Endothelial cell of umbilical vein (primary cell): ENCODE data around the gene TRMT44. TPM values are rescaled to one million over a fixed set of nuclear protein-coding genes. Genes with fewer than 3 reads are reported as not detected.
"Not testable (repeated sequence)": the region's sequence is repeated elsewhere in the genome, so short reads cannot be mapped to it uniquely, and the experiment has no call there.

Experiments used
- BruUV-seq: library from RNA; stranded (reverse); fragments of 400-500 nt; replicated peaks from 2 replicates; lab custom pipeline; 2021; lab: Mats Ljungman, UMichigan
- CTCF ChIA-PET: fragments of 300-600, 350-600 bp; sonication (Branson Sonifier 250); formaldehyde crosslinking; loops from one replicate; lab custom pipeline; 2021; ENCODE audit warnings: antibody characterized with exemption, inconsistent platforms; lab: Charles Lee
- POLR2A ChIA-PET: fragments of 300-600, 350-600 bp; sonication (Branson Sonifier 250); formaldehyde crosslinking; loops from one replicate; lab custom pipeline; 2021; ENCODE audit warnings: antibody characterized with exemption, inconsistent platforms; lab: Charles Lee
- DNase-seq: peaks from one replicate; pipeline ENCODE4 v3.0.0-alpha.2; 2011; ENCODE audit warnings: low read depth, low spot score
- FAIRE-seq: peaks from 2 replicates; lab custom pipeline; 2011; peaks lifted over from hg19 to GRCh38; lab: Jason Lieb, UNC
- H2AFZ ChIP-seq: 2 replicates; pipeline ENCODE4 v1.6.0; 2012; ENCODE audit warnings: low read depth, low read length, control low read depth, inconsistent platforms
- H3K27ac ChIP-seq: 2 replicates; pipeline ENCODE4 v1.5.1; 2011; ENCODE audit warnings: low read depth, mild to moderate bottlenecking, control low read depth, low read length, moderate library complexity; ENCODE audit not compliant: insufficient read depth
- H3K27me3 ChIP-seq, 2 experiments: 2 replicates each; pipeline versions ENCODE4 v1.6.0 to v1.6.1; 2011; ENCODE audit warnings: low read length in 2 of 2, mixed read lengths in 1 of 2; ENCODE audit not compliant: control insufficient read depth in 2 of 2, insufficient read depth in 2 of 2
- H3K36me3 ChIP-seq, 2 experiments: 2 replicates in 1 of 2; 3 replicates in 1 of 2; pipeline ENCODE4 v1.5.1; 2011; ENCODE audit warnings: low read length in 2 of 2, mild to moderate bottlenecking in 1 of 2, moderate library complexity in 1 of 2; ENCODE audit not compliant: control insufficient read depth in 2 of 2, insufficient read depth in 2 of 2; ENCODE audit errors: extremely low read depth in 1 of 2
- H3K4me1 ChIP-seq: 3 replicates; pipeline ENCODE4 v1.5.1; 2011; ENCODE audit warnings: mild to moderate bottlenecking, low read length; ENCODE audit not compliant: control insufficient read depth, insufficient read depth; ENCODE audit errors: extremely low read depth
- H3K4me2 ChIP-seq: 2 replicates; pipeline ENCODE4 v1.6.1; 2011; ENCODE audit warnings: low read length, control low read depth, mixed read lengths; ENCODE audit not compliant: insufficient read depth
- H3K4me3 ChIP-seq, 3 experiments: fragments of 200-600 bp in 1 of 3; sonication (generic), shearing (Covaris generic) in 1 of 3; replicated peaks in 1 of 3; 2 replicates each; pipeline ENCODE4 v1.5.1; 2011 to 2016; ENCODE audit warnings: control low read depth in 3 of 3, low read length in 3 of 3, mild to moderate bottlenecking in 2 of 3, inconsistent platforms in 1 of 3, low read depth in 1 of 3, moderate library complexity in 1 of 3; ENCODE audit not compliant: insufficient read depth in 1 of 3
- H3K79me2 ChIP-seq: 2 replicates; pipeline ENCODE4 v1.6.0; 2012; ENCODE audit warnings: low read length, inconsistent platforms; ENCODE audit not compliant: control insufficient read depth, insufficient read depth
- H3K9ac ChIP-seq: replicated peaks from 2 replicates; pipeline ENCODE3; 2011; ENCODE audit warnings: low read length, control low read depth; ENCODE audit not compliant: insufficient read depth; ENCODE audit errors: extremely low read depth
- H3K9me1 ChIP-seq: replicated peaks from 3 replicates; pipeline ENCODE4 v1.6.0; 2011; ENCODE audit warnings: mild to moderate bottlenecking, low read length; ENCODE audit not compliant: control insufficient read depth, insufficient read depth; ENCODE audit errors: extremely low read depth
- H3K9me3 ChIP-seq: replicated peaks from 2 replicates; pipeline ENCODE4 v1.5.1; 2012; ENCODE audit warnings: low read length, inconsistent platforms; ENCODE audit not compliant: control insufficient read depth, insufficient read depth
- H4K20me1 ChIP-seq: replicated peaks from 2 replicates; pipeline ENCODE3; 2011; ENCODE audit warnings: mild to moderate bottlenecking, low read length; ENCODE audit not compliant: control insufficient read depth, insufficient read depth; ENCODE audit errors: extremely low read depth
- EZH2 ChIP-seq: IDR thresholded peaks from 2 replicates; pipeline ENCODE4 v1.6.1; 2012; ENCODE audit warnings: borderline replicate concordance, low read depth, mild to moderate bottlenecking, moderate library complexity, low read length, inconsistent platforms; ENCODE audit not compliant: severe bottlenecking
- FOS ChIP-seq: IDR thresholded peaks from 2 replicates; pipeline ENCODE4 v1.6.1; 2011; ENCODE audit warnings: mild to moderate bottlenecking, low read length, moderate library complexity, borderline replicate concordance; ENCODE audit not compliant: insufficient read depth
- GATA2 ChIP-seq: IDR thresholded peaks from 2 replicates; pipeline ENCODE4 v1.7.0; 2011; ENCODE audit warnings: low read depth, mild to moderate bottlenecking, moderate library complexity, mixed read lengths, low read length; ENCODE audit not compliant: insufficient read length, insufficient read depth
- JUN ChIP-seq: IDR thresholded peaks from 2 replicates; pipeline ENCODE4 v1.6.1; 2011; ENCODE audit warnings: borderline replicate concordance, low read depth; ENCODE audit not compliant: insufficient read length, insufficient read depth
- MYC ChIP-seq: IDR thresholded peaks from one replicate; pipeline ENCODE4 v1.6.1; 2011; ENCODE audit warnings: mild to moderate bottlenecking, low read depth, low read length
- POLR2A ChIP-seq: IDR thresholded peaks from 2 replicates; pipeline ENCODE4 v1.6.1; 2012; ENCODE audit warnings: low read depth, mild to moderate bottlenecking, control low read depth, low read length
- POLR2AphosphoS5 ChIP-seq: IDR thresholded peaks from 2 replicates; pipeline ENCODE4 v1.6.1; 2012; ENCODE audit warnings: low read depth, mild to moderate bottlenecking, control low read depth, low read length, moderate library complexity; ENCODE audit not compliant: insufficient read depth
- dilution Hi-C: fragments of 300-500 bp; cut with MboI; formaldehyde crosslinking; loops from one replicate; pipeline ENCODE4 v1.15.0; 2019; ENCODE audit warnings: low sequenced_read_pairs; ENCODE audit not compliant: extremely low pct_ligation_motif_present
- intact Hi-C: fragments of 100-400 bp; cut with micrococcal nuclease; formaldehyde crosslinking; loops from one replicate; pipeline ENCODE4 v1.10.0; 2022
- polyA plus RNA-seq, 4 experiments: library from polyadenylated mRNA; depleted of rRNA in 3 of 4; stranded (reverse) in 3 of 4; unstranded in 1 of 4; fragments of >200 nt; gene quantifications; 2 replicates each; pipeline versions ENCODE4 v1.2.1 to v1.2.3, GENCODE V29; 2011 to 2012; ENCODE audit warnings: missing spikeins in 1 of 4
- total RNA-seq: library from RNA; stranded (reverse); gene quantifications from 2 replicates; pipeline ENCODE4 v1.2.3, GENCODE V29; 2021
- TF ChIP-seq, protein P1 (sequence below), 2 donors: IDR thresholded peaks; 1 replicate in 1 of 2; 2 replicates in 1 of 2; pipeline ENCODE4 v1.5.1; 2011; ENCODE audit warnings: low read length in 2 of 2, mild to moderate bottlenecking in 2 of 2, moderate library complexity in 2 of 2, control low read depth in 1 of 2, inconsistent platforms in 1 of 2, low read depth in 1 of 2; ENCODE audit not compliant: insufficient read depth in 1 of 2; ENCODE audit errors: extremely low read depth in 1 of 2
- TF ChIP-seq, protein P2 (sequence below): IDR thresholded peaks from 2 replicates; pipeline ENCODE4 v1.6.1; 2011; ENCODE audit not compliant: insufficient read depth, insufficient read length

Gene TRMT44
- total and polyA plus RNA-seq, 2 donors (not counting 3 experiments of a cell fraction or from before 2014, with no cell fraction given) = 10.4 to 17.3 TPM

DNA sequence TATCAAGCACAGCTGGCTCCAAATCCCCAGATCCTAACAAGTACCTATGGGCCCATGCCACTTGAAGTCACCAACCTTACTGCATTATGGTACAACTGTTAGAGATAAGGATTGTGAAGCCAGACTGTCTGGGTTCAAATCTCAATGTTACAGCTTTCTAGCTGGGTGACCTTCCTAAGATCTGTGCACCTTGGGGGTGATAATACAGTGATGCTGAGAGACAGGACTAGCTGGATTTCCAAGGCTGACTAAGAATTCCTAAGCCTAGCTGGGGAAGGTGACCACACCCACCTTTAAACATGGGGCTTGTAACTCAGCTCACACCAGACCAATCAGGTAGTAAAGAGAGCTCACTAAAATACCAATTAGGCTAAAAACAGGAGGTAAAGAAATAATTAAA lies 20.4 kb upstream of the TRMT44 start:
- H3K9me1 ChIP-seq, H3K4me1 ChIP-seq, H4K20me1 ChIP-seq, H3K27me3 ChIP-seq, H3K27ac ChIP-seq, intact Hi-C loops, H2AFZ ChIP-seq, dilution Hi-C loops, DNase-seq, H3K9ac ChIP-seq, H3K36me3 ChIP-seq, H3K9me3 ChIP-seq, H3K4me2 ChIP-seq, BruUV-seq, H3K4me3 ChIP-seq: not testable (repeated sequence)
- ChIA-PET POLR2A (interaction anchor here (0.5 kb wide), 1 partner anchor 206 kb away, joined by 3 read pairs; no protein-coding TSS in a partner anchor), CTCF (interaction anchor here (1.2 to 2.1 kb wide), 4 partner anchors 9 to 178 kb away, joined by 4 to 12 read pairs (median 8); no protein-coding TSS in a partner anchor)
- FAIRE-seq = peak; percentile 8
- H3K79me2 ChIP-seq = peaks cover 22% of the 10 kb centered on the region

DNA sequence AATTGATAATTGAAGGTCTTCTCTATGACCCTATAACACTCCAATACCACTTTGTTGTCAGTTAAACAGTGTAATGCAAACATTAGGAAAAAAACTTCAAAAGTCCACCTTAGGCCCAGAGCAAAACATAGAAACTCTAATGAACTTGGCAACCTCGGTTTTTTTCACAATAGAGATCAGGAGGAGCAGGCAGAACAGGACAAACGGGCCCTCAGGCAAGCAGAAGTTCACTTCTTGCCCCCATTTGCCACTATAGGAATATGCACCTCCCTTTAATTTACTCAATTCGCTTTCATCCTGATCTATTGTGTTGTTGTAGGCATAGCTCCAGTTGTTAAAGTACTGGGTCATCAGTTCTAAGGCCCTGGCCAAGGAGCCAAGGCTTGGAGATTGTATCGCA lies 18.2 kb upstream of the TRMT44 start:
- CTCF ChIA-PET = interaction anchor here (1.0 kb wide), 1 partner anchor 12 kb away, joined by 3 read pairs; no protein-coding TSS in a partner anchor
- Histone ChIP-seq H3K4me3 (no peak overlapping the region), H2AFZ (no peak overlapping the region), H3K79me2 (peaks cover 36% of the 10 kb centered on the region), H3K9me1 (no peaks in the 10 kb centered on the region), H3K36me3 (peaks cover 0 to 2% of the 10 kb centered on the region in 2 experiments), H4K20me1 (no peaks in the 10 kb centered on the region), H3K9ac (no peak overlapping the region), H3K4me1 (peaks cover 2% of the 10 kb centered on the region), H3K27ac (no peak overlapping the region), H3K27me3 (no peaks in the 10 kb centered on the region), H3K4me2 (no peak overlapping the region), H3K9me3 (no peaks in the 10 kb centered on the region)
- TF ChIP-seq, protein P1, sequence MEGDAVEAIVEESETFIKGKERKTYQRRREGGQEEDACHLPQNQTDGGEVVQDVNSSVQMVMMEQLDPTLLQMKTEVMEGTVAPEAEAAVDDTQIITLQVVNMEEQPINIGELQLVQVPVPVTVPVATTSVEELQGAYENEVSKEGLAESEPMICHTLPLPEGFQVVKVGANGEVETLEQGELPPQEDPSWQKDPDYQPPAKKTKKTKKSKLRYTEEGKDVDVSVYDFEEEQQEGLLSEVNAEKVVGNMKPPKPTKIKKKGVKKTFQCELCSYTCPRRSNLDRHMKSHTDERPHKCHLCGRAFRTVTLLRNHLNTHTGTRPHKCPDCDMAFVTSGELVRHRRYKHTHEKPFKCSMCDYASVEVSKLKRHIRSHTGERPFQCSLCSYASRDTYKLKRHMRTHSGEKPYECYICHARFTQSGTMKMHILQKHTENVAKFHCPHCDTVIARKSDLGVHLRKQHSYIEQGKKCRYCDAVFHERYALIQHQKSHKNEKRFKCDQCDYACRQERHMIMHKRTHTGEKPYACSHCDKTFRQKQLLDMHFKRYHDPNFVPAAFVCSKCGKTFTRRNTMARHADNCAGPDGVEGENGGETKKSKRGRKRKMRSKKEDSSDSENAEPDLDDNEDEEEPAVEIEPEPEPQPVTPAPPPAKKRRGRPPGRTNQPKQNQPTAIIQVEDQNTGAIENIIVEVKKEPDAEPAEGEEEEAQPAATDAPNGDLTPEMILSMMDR (IDR thresholded peaks at IDR 0.05; ENCODE audit: extremely low read depth in 1 of 2, insufficient read depth in 1 of 2, low read depth in 1 of 2, low read length in 2 of 2) = no peak
- TF ChIP-seq, protein P2, sequence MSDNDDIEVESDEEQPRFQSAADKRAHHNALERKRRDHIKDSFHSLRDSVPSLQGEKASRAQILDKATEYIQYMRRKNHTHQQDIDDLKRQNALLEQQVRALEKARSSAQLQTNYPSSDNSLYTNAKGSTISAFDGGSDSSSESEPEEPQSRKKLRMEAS = no peak
- TF ChIP-seq POLR2A (no peak), JUN (no peak), POLR2AphosphoS5 (no peak), EZH2 (no peak), FOS (no peak), GATA2 (no peak), MYC (no peak)
- no TSS peak for BruUV-seq
- POLR2A ChIA-PET = no interaction called here
- FAIRE-seq = no peak
- intact Hi-C loops = no loop called here
- dilution Hi-C loops = no loop called here
- DNase-seq = no peak
